Skeletal muscle tissue (tissue), 4 donors: ENCODE data around the gene DPP3. TPM values are rescaled to one million over a fixed set of nuclear protein-coding genes. Genes with fewer than 3 reads are reported as not detected.
"Not testable (repeated sequence)": the region's sequence is repeated elsewhere in the genome, so short reads cannot be mapped to it uniquely, and the experiment has no call there.

Experiments
- H3K27ac ChIP-seq: one replicate; pipeline ENCODE4 v1.7.0; 2013; ENCODE audit warnings: mild to moderate bottlenecking, low read depth, low read length, inconsistent platforms
- H3K27me3 ChIP-seq, 3 donors: one replicate each; pipeline ENCODE4 v1.7.0; 2013; ENCODE audit warnings: low read length in 3 of 3; ENCODE audit not compliant: control insufficient read depth in 3 of 3, insufficient read depth in 3 of 3
- H3K36me3 ChIP-seq, 3 donors: one replicate each; pipeline ENCODE4 v1.7.0; 2013; ENCODE audit warnings: low read length in 3 of 3; ENCODE audit not compliant: control insufficient read depth in 3 of 3, insufficient read depth in 3 of 3
- H3K4me1 ChIP-seq, 3 donors: one replicate each; pipeline ENCODE4 v1.7.0; 2013; ENCODE audit warnings: low read length in 3 of 3, mild to moderate bottlenecking in 3 of 3; ENCODE audit not compliant: control insufficient read depth in 3 of 3, insufficient read depth in 3 of 3
- H3K4me3 ChIP-seq, 3 donors: one replicate each; pipeline ENCODE4 v1.7.0; 2013; ENCODE audit warnings: low read length in 3 of 3
- H3K9ac ChIP-seq, 3 donors: one replicate each; pipeline ENCODE4 v1.7.0; 2013; ENCODE audit warnings: low read length in 3 of 3, mild to moderate bottlenecking in 3 of 3, moderate library complexity in 2 of 3, low read depth in 1 of 3
- H3K9me3 ChIP-seq, 3 donors: one replicate each; pipeline ENCODE4 v1.7.0; 2013; ENCODE audit warnings: low read length in 3 of 3; ENCODE audit not compliant: control insufficient read depth in 3 of 3
- total RNA-seq: library from RNA; depleted of rRNA; stranded (reverse); fragments of >200 nt; gene quantifications from one replicate; pipeline ENCODE4 v1.2.3, GENCODE V29; 2014
- donor health status: Osteomylitis.

The DPP3 gene
- total RNA-seq, 1 donor from 2014 or later, result 26.1 TPM

GRCh38 chr11:66541892-66542291, 61.7 kb downstream of the DPP3 start:
- Histone ChIP-seq H3K9me3 (no peaks in the 10 kb centered on the region), H3K36me3 (peaks cover 14 to 19% (median 17%) of the 10 kb centered on the region in 3 donors), H3K27ac (peak overlapping the region; percentile 0), H3K4me3 (no peak overlapping the region), H3K9ac (peak overlapping the region in 2 of 3 donors; percentile 65 to 68), H3K4me1 (peaks cover 45 to 47% (median 46%) of the 10 kb centered on the region in 3 donors), H3K27me3 (no peaks in the 10 kb centered on the region)

GRCh38 chr11:66542362-66542761, 62.1 kb downstream of the DPP3 start:
- Histone ChIP-seq H3K9me3 (no peaks in the 10 kb centered on the region), H3K4me3 (peak overlapping the region in 1 of 3 donors; percentile 13), H3K36me3 (peaks cover 14 to 19% (median 16%) of the 10 kb centered on the region in 3 donors), H3K4me1 (peaks cover 46 to 51% (median 50%) of the 10 kb centered on the region in 3 donors), H3K27me3 (no peaks in the 10 kb centered on the region), H3K9ac (peak overlapping the region in 2 of 3 donors; percentile 68 to 70), H3K27ac (no peak overlapping the region)

- no peaks in the 10 kb centered on the region for H3K9me3 ChIP-seq
- no peaks in the 10 kb centered on the region for H3K27me3 ChIP-seq
- peaks cover 49 to 63% (median 61%) of the 10 kb centered on the region in 3 donors for H3K4me1 ChIP-seq
- H3K27ac ChIP-seq, result peak overlapping the region; percentile 26
- peak overlapping the region in 2 of 3 donors; percentile 64 to 70 for H3K9ac ChIP-seq
- H3K4me3 ChIP-seq, result peak overlapping the region in 2 of 3 donors; percentile 17 to 54
- H3K36me3 ChIP-seq, result peaks cover 16 to 19% (median 16%) of the 10 kb centered on the region in 3 donors
These were observed 63.3 kb downstream of the DPP3 start for GRCh38 chr11:66543263-66544107.

DNA sequence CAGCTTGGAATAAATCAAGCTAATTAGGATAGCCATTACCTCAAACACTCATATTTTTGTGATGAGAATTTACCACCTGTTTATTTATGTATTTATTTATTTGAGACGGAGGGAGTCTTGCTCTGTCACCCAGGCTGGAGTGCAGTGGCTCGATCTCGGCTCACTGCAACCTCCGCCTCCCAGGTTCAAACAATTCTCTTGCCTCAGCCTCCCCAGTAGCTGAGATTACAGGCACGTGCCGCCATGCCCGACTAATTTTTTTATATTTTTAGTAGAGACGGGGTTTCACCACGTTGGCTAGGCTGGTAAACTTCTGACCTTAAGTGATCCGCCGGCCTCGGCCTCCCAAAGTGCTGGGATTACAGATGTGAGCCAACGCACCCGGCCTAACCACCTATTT, 64.7 kb downstream of the DPP3 start:
- H3K27ac ChIP-seq, H3K27me3 ChIP-seq, H3K9me3 ChIP-seq: not testable (repeated sequence)
- Histone ChIP-seq H3K4me1 (peaks cover 52 to 77% (median 67%) of the 10 kb centered on the region in 3 donors), H3K36me3 (peaks cover 6 to 18% (median 11%) of the 10 kb centered on the region in 3 donors), H3K4me3 (peak overlapping the region in 2 of 3 donors; percentile 73 to 82), H3K9ac (peak overlapping the region in 2 of 3 donors; percentile 81 to 90)

GRCh38 chr11:66545701-66546367, 65.6 kb downstream of the DPP3 start, which contains the start of gene ZDHHC24:
TSS of gene ZDHHC24 (minus strand) at chr11:66546048. CDS start at chr11:66546003, 45 bp downstream.
- H3K27ac ChIP-seq, result peak within 1 kb of the TSS; percentile 90
- H3K4me1 ChIP-seq, result peaks cover 61 to 86% (median 67%) of the 10 kb centered on the region in 3 donors
- no peaks in the 10 kb centered on the region for H3K9me3 ChIP-seq

DNA sequence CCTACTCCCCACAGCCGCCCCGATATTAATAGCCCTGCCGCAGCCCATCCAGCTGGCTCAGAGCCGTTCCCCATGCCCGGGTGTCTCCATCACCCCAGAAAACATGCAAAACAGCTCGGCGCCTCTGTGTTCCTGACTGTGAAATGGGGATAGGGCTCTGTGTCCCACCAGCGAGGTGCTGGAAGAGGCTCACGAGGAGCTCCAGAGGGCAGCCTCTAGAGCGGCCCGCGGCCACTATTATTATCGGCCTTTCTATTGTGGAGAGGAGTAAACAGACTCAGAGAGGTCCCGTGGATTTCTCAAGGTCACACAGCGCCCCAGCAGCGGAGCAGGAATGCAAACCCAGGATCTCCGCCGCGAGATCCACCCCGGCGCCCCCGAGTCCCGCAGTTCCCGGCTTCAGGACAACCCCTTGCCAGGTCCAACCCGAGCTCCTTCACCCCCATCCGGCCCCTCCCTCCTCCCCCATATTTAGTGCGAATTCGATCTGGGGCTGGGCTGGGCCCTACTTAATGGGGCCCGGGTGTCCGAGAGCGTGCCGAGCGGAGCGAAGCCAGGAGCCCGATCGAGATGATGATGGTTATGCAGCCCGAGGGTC, 66.2 kb downstream of the DPP3 start, which contains the start of gene ACTN3:
ACTN3 (plus strand) TSS at position 536 of the 598 bp plus-strand sequence; CDS start at position 571, 35 bp downstream.
- peak within 1 kb of the TSS; percentile 81 to 90 (median 90) for H3K9ac ChIP-seq
- peak within 1 kb of the TSS; percentile 78 to 82 (median 82) for H3K4me3 ChIP-seq
- peak within 1 kb of the TSS; percentile 90 for H3K27ac ChIP-seq
- H3K27me3 ChIP-seq, result no peaks in the 10 kb centered on the region
- H3K4me1 ChIP-seq, result peaks cover 64 to 90% (median 65%) of the 10 kb centered on the region in 3 donors
- no peaks in the 10 kb centered on the region for H3K9me3 ChIP-seq
- H3K36me3 ChIP-seq, result peaks cover 9 to 28% (median 10%) of the 10 kb centered on the region in 3 donors

More at GRCh38 chr11:66545701-66546367, 65.6 kb downstream of the DPP3 start, which contains the start of gene ZDHHC24:
- Histone ChIP-seq H3K9ac (peak within 1 kb of the TSS; percentile 81 to 90 (median 90)), H3K4me3 (peak within 1 kb of the TSS; percentile 78 to 82 (median 82)), H3K27me3 (no peaks in the 10 kb centered on the region), H3K36me3 (peaks cover 6 to 24% (median 11%) of the 10 kb centered on the region in 3 donors)

DNA sequence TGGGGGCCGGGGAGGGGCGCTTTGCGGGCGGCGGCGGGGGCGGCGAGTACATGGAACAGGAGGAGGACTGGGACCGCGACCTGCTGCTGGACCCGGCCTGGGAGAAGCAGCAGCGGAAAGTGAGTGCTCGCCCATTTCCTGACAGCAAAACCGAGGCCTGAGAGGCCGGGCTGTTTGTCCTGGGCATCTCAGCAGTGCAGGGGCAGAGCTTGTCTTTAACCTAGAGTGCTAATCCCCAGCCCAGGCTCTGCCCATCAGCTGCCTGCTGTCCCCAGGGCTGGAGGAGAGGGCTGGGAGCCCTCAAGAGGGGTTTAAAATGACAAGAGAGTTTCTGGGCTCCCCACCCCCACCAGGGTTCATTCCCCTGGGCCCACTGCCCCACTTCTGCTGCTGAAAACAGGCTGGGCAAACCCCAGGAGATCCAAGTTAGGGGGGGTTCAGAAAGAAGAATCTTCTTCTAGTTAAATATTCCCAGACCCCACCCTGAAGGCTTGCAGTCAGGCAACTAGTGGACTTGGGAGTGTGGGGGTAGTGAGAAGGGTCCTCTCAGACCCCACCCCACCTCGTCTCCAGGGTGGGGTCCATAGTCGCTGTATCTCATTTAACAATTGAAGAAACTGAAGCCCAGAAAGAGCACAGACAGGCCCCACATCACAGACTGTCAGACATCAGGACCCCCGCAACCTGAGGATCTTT, 66.9 kb downstream of the DPP3 start:
- peaks cover 59 to 89% (median 59%) of the 10 kb centered on the region in 3 donors for H3K4me1 ChIP-seq
- no peaks in the 10 kb centered on the region for H3K27me3 ChIP-seq
- peak overlapping the region; percentile 35 to 78 (median 61) for H3K4me3 ChIP-seq
- H3K9ac ChIP-seq, result peak overlapping the region; percentile 73 to 90 (median 74)
- peak overlapping the region; percentile 90 for H3K27ac ChIP-seq
- H3K36me3 ChIP-seq, result peaks cover 5 to 23% (median 7%) of the 10 kb centered on the region in 3 donors
- no peaks in the 10 kb centered on the region for H3K9me3 ChIP-seq

- Histone ChIP-seq H3K27me3 (no peaks in the 10 kb centered on the region), H3K4me3 (peak overlapping the region; percentile 35 to 78 (median 61)), H3K4me1 (peaks cover 53 to 88% (median 54%) of the 10 kb centered on the region in 3 donors), H3K36me3 (peaks cover 2 to 21% (median 7%) of the 10 kb centered on the region in 3 donors), H3K9ac (peak overlapping the region; percentile 73 to 90 (median 74)), H3K27ac (peak overlapping the region; percentile 90), H3K9me3 (no peaks in the 10 kb centered on the region)
These were observed 67.4 kb downstream of the DPP3 start for GRCh38 chr11:66547662-66548009.

GRCh38 chr11:66548041-66548440, 67.8 kb downstream of the DPP3 start:
- Histone ChIP-seq H3K36me3 (peaks cover 2 to 18% (median 7%) of the 10 kb centered on the region in 3 donors), H3K4me3 (peak overlapping the region; percentile 35 to 78 (median 61)), H3K9me3 (no peaks in the 10 kb centered on the region), H3K4me1 (peaks cover 49 to 84% (median 50%) of the 10 kb centered on the region in 3 donors), H3K27me3 (no peaks in the 10 kb centered on the region), H3K27ac (peak overlapping the region; percentile 90), H3K9ac (peak overlapping the region; percentile 73 to 90 (median 74))
